Osteocyte (in vitro differentiated cells): ENCODE measurements around the gene GPR34. TPM values are rescaled to one million over a fixed set of nuclear protein-coding genes. Genes with fewer than 3 reads are reported as not detected.

Experiments used
- DNase-seq: peaks from one replicate; pipeline ENCODE4 v3.0.0; 2021; ENCODE audit warnings: mixed read lengths; ENCODE audit not compliant: unreplicated experiment; ENCODE audit errors: extremely low spot score
- H3K27ac Mint-ChIP-seq: one replicate; pipeline ENCODE4 v1.8.0; 2021; ENCODE audit warnings: mild to moderate bottlenecking, mixed read lengths; ENCODE audit not compliant: unreplicated experiment
- H3K27me3 Mint-ChIP-seq: one replicate; pipeline ENCODE4 v1.8.0; 2021; ENCODE audit warnings: mixed read lengths; ENCODE audit not compliant: unreplicated experiment
- H3K36me3 Mint-ChIP-seq: one replicate; pipeline ENCODE4 v1.8.0; 2021; ENCODE audit warnings: mixed read lengths; ENCODE audit not compliant: unreplicated experiment
- H3K4me1 Mint-ChIP-seq: one replicate; pipeline ENCODE4 v1.8.0; 2021; ENCODE audit warnings: mixed read lengths; ENCODE audit not compliant: unreplicated experiment
- H3K4me3 Mint-ChIP-seq: one replicate; pipeline ENCODE4 v1.8.0; 2021; ENCODE audit warnings: mild to moderate bottlenecking, moderate library complexity, mixed read lengths; ENCODE audit not compliant: unreplicated experiment
- H3K9me3 Mint-ChIP-seq: one replicate; pipeline ENCODE4 v1.8.0; 2021; ENCODE audit warnings: mixed read lengths; ENCODE audit not compliant: unreplicated experiment
- total RNA-seq: library from RNA; stranded (reverse); gene quantifications from 2 replicates; pipeline ENCODE4 v1.2.1, GENCODE V29; 2021
- TF ChIP-seq, protein P1 (sequence below): fragments of 200-600 bp; sonication (generic); IDR thresholded peaks from 2 replicates; pipeline ENCODE4 v1.5.0; 2021; ENCODE audit warnings: antibody characterized with exemption, mild to moderate bottlenecking, moderate library complexity

Gene GPR34
- total RNA-seq, 1 donor from 2014 or later = not detected

DNA sequence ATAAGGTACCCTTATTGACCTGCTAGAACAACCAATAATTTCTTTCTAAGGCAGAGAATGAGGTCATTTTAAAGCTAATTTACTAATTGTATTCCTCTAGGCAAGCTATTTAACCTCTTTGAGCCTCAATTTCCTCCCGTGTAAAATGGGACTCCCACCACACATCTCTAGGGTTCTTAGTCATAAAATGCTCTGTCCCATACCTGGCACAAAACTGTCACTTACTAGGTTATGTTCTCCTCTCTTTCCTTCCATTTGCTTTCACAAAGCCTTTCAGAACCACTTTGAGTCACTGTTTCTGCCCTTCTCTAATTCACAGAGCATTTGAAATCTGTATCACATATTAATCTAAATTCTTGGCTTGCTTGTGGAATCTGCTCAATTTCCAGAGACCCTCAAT is 32.8 kb downstream of the GPR34 start:
- peaks cover 14% of the 10 kb centered on the region for H3K9me3 Mint-ChIP-seq

DNA sequence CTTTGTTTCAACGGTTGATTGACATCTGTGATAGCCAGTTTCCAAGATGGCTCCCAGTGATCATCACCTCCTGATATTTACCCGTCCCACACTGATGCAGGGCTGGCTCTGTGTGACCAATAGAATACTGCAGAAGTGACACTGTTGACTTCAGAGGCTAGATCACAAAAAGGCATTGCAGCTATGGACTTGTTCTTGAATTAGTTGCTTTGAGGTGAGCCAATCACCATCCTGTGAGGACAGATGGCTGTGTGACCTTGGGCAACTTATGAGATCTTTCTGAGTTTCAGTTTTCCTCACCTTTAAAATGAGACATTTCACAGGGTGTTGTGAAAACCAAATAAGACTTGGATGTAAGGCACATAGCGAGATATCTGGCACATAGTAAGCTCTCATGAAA is 33.4 kb downstream of the GPR34 start:
- Mint-ChIP-seq H3K27me3 (no peaks in the 10 kb centered on the region), H3K36me3 (peaks cover 14% of the 10 kb centered on the region), H3K9me3 (peaks cover 9% of the 10 kb centered on the region), H3K27ac (no peak overlapping the region), H3K4me3 (no peak overlapping the region), H3K4me1 (no peaks in the 10 kb centered on the region)
- TF ChIP-seq, protein P1, sequence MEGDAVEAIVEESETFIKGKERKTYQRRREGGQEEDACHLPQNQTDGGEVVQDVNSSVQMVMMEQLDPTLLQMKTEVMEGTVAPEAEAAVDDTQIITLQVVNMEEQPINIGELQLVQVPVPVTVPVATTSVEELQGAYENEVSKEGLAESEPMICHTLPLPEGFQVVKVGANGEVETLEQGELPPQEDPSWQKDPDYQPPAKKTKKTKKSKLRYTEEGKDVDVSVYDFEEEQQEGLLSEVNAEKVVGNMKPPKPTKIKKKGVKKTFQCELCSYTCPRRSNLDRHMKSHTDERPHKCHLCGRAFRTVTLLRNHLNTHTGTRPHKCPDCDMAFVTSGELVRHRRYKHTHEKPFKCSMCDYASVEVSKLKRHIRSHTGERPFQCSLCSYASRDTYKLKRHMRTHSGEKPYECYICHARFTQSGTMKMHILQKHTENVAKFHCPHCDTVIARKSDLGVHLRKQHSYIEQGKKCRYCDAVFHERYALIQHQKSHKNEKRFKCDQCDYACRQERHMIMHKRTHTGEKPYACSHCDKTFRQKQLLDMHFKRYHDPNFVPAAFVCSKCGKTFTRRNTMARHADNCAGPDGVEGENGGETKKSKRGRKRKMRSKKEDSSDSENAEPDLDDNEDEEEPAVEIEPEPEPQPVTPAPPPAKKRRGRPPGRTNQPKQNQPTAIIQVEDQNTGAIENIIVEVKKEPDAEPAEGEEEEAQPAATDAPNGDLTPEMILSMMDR = no peak
- no peak for DNase-seq

More for the DNA sequence above, 32.8 kb downstream of the GPR34 start:
- DNase-seq = no peak
- TF ChIP-seq, protein P1 = no peak
- Mint-ChIP-seq H3K27me3 (no peaks in the 10 kb centered on the region), H3K36me3 (peaks cover 14% of the 10 kb centered on the region), H3K27ac (no peak overlapping the region), H3K4me3 (no peak overlapping the region), H3K4me1 (no peaks in the 10 kb centered on the region)

DNA sequence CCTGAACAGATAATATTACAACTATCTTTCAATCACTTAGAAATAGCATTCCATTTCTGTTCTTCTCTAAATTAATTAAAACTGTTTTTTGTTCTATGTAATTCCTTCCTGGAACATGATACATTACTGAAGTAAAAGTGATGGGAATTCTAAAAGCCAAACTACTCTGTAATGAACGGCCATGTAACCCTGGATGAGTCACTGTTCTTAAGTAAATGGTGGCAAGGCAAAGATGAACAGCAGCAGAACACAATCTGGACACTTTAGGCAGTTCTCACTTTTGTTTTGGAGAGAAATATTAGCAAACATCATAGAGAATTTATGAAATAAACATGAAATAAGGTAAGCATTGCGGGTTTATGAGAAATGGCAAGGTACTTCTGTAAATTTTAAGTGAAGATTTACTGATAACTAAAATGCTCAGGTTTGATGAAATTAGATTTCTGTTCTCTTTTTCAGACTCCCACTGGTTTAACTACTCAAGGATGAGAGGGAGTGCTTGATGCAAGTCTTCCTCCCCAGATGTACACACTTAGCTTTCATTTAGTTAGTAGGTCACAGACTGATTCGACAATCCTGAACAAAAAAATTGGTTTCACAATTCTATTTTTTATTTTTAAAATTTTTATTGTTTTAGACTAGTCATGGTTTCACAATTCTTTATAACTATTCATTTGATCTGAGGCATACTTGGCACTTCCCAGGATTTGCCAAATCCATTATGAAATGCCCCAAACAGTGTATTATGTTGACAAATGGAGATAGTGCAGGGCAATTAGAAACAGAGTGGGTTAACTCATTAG is 34.2 kb downstream of the GPR34 start:
- no peaks in the 10 kb centered on the region for H3K27me3 Mint-ChIP-seq
- peaks cover 14% of the 10 kb centered on the region for H3K36me3 Mint-ChIP-seq
- TF ChIP-seq, protein P1 = no peak
- DNase-seq = no peak
- no peak overlapping the region for H3K27ac Mint-ChIP-seq
- peaks cover 8% of the 10 kb centered on the region for H3K9me3 Mint-ChIP-seq
- no peaks in the 10 kb centered on the region for H3K4me1 Mint-ChIP-seq
- no peak overlapping the region for H3K4me3 Mint-ChIP-seq

DNA sequence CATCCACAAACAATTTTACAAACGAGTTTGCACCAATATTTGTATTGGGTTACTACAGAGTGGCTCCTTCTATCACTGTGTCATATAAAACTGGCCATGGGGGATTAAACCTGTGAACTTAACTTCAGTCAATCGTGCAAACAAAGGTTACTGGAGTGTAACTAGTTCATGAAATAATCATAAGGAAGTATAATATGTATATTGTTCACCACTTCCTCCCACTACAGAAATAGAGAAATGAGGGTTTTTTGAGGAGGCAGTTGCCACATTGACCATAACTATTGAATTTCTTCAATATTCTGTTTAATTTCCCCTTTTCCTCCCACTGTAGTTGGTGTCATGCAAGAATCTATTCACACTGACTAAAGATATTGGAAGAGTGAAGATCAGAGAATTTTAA is 35.1 kb downstream of the GPR34 start, which contains the start of gene GPR82:
Gene GPR82, plus strand, starts transcription at position 356 of the 400 bp plus-strand sequence. CDS start 2,846 bp downstream, outside the sequence.
- Mint-ChIP-seq H3K27me3 (no peaks in the 10 kb centered on the region), H3K27ac (no peak within 1 kb of the TSS), H3K36me3 (peaks cover 11% of the 10 kb centered on the region), H3K4me1 (no peaks in the 10 kb centered on the region), H3K4me3 (no peak within 1 kb of the TSS), H3K9me3 (peaks cover 8% of the 10 kb centered on the region)
- TF ChIP-seq, protein P1 = no peak
- DNase-seq = no peak

DNA sequence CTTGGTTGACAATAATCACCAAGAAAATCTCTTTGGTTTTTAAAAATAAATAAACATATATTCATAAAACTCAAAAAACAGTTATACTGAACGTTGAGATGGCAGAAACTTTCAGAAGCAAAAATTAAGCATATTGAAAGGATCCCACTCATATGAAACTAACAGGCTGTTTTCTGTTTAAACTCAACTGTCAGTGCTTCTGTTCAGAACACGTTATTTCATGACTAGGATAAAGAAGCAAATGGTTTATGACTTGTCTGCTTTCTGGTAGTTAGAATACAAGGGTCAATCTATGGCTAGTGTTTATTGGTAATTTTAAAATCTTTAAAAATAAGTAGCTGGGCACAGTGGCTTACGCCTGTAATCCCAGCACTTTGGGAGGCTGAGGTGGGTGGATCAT is 39.4 kb downstream of the GPR34 start:
- Mint-ChIP-seq H3K4me1 (no peaks in the 10 kb centered on the region), H3K27ac (no peak overlapping the region)
- TF ChIP-seq, protein P1 = no peak

More for the DNA sequence above, 39.4 kb downstream of the GPR34 start:
- Mint-ChIP-seq H3K9me3 (no peaks in the 10 kb centered on the region), H3K4me3 (no peak overlapping the region), H3K27me3 (no peaks in the 10 kb centered on the region), H3K36me3 (no peaks in the 10 kb centered on the region)
- no peak for DNase-seq
